GM18519 (cell line): ENCODE measurements around the gene SYNGAP1.

Experiments used
- ATAC-seq: cut with Tn5 transposase; IDR thresholded peaks from one replicate; pipeline ENCODE4 v1.9.1; 2021; ENCODE audit warnings: mild to moderate bottlenecking, moderate library complexity; ENCODE audit not compliant: unreplicated experiment, low FRiP score

The SYNGAP1 gene

DNA sequence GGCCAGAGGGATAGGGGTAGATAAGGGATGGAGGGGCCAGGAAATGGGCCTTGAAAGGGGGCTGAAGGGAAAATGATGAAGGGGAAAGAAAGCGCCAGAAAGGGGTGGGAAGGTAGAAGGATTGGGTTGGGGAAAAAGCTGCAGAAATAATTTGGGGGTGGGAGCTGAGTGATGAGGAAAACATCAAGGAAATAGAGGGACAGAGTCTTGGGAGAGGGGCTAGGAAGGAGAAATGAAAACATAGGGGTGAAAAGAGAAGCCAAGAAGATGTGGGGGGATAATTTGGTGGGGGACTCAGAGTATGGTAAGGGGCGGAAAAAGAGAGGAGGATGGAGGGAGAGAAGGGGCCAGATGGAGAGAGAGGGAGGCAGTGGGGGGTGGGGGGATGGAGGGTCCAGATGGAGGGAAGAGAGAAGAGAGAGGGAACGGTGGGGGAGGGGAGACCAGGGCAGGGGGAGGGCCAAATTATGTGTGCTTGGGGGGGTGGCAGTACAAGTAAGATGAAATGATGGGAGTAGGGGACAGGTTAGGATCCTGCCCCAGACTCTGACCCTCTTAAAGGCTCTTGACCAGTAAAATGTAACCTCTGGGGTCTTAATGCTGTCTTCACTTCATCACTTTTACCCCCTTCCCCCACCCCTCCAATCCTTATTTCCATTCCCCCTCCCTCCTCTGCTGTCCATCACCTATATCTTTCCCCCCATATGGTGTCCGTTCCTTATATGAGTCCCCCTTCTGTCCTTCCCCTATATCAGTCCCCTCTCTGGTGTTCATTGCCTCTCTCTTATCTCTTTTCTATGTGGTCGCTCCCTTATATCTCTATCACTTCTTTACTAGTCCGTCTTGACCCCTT is 852 bp downstream of the SYNGAP1 start:
- ATAC-seq, result no peak

DNA sequence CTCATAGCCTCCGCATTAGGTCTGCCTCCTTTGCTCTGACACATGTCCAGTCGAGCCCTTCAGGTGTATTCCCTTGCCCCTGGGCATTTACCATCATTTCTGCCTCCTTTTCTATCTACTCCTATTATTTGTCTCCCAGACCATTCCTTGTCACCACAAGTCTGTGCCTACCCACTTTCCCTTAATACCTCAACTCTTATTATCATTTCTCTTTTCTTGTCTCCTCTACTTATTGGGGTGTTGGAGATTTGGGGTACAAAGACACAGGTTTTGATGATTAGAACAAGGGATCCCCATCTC is 1.4 kb downstream of the SYNGAP1 start:
- ATAC-seq, result no peak

DNA sequence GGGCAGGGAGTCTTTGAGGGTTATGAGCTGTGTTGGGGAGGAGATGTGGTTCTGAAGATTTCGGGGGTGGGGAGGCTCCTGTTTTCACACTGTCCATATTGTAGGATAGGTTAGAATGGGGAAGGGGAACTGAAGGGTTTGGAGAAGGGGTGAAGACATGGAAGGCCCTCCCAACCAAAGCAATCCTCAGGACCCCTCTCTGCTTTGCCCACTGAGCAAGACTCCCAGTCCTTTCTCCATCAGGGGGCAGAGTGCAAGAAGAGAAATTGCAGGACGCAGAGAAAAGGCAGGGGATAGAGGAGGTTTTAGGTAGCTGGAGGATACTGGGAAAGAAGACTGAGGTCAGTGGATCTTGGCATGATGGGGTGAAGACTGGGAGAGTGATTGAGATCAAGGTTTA is 3.9 kb downstream of the SYNGAP1 start:
- no peak for ATAC-seq

DNA sequence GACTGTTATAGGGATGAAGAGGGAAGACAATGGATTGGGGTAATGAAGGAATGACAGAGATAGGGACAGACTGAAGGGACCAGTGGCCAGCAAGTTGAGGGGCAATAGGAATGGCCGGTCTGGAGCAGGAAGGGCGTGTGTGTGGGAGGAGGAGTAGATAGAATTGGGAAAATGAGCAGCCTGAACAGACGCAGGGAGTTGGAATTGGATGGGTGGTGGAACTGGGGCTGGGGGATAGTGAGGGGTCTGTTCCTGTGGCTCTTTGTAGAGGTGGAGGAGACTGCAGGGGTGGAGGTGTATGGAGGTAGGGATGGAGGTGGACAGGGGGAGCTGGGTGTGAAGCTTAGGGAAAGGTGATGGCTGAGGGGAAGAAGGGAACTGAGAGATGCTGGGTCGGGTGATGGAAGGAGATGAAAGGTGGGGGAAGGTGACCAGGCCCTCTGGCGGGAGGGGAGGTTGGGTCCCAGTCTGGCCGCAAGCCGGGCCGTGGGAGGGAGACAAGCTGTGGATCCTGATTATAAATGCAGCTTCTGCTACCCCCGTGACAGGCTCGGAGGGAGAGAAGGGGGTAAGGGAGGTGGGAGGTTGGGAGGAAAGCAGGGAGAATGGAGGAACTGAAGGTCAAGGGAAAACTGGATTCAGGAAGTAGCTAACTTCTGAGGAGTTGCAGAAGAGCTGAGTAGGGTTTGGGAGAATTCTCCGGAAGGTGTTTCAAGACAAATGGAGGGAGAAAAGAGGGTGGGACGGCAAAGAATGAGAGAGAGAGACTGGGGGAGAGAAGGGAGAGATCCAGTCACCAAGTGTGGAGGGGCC is 5.2 kb downstream of the SYNGAP1 start:
- no peak for ATAC-seq

DNA sequence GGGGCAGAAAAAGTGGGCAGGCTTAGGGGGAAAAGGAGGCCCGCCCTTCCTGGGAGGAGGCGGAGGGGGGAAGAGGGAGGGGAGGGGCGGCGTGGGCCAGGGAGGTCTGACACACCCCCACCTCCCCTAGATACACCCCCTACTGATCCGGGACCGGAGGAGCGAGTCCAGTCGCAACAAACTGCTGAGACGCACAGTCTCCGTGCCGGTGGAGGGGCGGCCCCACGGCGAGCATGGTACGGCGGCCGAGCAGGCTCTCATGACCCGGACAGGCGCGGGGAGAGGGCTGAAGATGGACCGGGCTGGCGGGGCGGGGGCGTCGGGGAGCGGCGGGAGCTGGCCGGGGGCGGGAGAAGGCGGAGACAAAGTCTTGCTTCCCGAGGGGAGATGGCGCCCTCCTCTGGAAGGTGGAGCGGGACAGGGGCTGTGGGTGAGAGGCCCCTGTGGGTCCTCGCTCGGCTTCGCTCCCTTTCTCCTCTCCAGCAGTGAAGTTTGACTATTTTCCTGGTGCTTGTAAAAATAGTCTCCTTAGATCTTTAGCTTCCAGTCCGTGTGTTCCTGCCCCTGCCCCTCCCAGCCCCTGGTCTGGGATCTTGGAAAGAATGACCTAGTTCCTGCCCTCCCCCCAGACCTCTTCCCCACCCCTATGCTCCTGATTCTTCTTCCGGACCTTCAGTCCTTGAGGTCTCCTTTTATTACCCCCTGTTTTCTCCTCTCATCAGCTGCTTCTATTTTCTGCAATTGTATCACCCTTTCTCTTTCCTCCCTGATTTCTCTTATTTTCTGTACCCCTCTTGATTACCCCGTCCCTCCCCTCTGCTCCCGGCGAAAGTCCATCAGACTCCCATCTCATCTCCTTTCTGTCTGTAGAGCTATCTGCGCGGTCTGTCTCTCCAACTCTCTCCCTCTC is 6.1 kb downstream of the SYNGAP1 start:
- ATAC-seq, result no peak

DNA sequence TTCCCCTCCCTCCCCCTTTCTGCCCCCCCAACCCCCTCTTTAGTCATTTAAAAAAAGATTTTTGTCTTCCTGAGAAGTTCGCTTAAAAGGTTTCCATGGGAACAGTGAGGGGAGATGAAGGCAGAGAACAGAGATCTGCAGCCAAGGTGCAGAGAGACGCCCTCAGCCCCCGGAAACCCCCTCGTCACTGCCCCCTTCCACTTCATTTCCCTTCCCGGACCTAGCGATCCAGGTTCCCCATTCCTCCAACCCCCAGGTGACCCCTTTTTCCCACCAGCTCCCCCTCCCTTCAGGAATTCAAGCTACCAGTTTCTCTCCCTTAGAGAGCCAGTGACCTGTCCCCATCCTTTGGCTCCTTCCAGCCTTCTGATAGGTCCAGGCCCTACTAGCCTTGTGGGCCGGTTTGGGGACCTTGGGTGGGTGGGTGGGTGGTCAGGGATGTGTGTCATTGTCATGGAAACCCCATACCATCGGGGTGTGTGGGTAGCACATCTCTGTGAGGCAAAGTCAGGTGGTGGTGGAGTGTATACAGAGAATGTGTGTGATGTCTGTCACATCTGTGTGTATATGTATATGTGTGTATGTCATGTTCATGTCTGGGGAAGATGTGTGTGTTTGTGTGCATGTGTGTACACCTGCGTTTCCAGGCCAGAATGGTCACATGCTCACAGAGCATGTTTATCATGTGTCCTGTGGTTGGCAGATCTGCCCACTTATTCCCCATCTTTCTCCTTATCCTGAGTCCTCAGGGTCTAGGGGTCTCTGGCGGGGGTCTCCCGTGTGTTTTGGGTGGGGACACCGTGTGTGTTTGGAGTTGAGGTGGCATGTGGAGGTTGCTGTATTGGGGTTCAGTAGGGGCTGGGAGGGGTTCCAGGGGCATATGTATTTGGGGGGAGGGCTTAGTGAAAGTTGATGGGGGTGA is 7.0 kb downstream of the SYNGAP1 start:
- ATAC-seq, result no peak

DNA sequence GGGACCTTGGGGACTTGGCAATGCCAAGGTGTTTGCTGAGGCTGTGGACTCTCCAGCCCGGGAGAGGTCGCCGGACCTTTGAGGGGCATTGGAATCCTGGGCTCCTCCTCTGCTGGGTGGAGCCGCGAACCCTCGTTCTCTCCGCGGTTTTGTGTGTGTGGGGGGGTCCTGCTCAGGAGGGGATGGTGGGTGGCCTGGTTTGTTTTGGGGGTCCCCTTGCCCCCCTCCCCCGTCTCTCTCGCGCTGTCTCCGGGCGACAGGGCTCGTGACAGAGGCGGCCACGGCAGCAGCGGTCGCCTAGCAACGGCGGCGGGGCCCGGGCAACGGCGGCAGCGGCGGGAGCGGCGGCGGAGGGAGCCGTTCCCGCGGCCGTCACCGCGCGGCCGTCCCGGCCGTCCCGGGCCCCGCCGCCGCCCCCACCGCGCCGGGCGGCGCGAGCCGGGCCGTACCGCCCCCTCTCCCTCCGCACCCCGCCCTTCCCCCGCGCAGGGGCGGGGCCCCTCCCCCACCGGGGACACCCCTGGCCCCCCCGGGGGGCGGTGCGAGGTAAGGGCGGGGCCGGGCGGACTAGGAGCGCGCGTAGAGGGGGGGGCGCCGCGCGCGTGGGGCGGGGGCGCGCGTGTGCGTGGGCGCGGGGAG is 7.8 kb downstream of the SYNGAP1 start:
- no peak for ATAC-seq

DNA sequence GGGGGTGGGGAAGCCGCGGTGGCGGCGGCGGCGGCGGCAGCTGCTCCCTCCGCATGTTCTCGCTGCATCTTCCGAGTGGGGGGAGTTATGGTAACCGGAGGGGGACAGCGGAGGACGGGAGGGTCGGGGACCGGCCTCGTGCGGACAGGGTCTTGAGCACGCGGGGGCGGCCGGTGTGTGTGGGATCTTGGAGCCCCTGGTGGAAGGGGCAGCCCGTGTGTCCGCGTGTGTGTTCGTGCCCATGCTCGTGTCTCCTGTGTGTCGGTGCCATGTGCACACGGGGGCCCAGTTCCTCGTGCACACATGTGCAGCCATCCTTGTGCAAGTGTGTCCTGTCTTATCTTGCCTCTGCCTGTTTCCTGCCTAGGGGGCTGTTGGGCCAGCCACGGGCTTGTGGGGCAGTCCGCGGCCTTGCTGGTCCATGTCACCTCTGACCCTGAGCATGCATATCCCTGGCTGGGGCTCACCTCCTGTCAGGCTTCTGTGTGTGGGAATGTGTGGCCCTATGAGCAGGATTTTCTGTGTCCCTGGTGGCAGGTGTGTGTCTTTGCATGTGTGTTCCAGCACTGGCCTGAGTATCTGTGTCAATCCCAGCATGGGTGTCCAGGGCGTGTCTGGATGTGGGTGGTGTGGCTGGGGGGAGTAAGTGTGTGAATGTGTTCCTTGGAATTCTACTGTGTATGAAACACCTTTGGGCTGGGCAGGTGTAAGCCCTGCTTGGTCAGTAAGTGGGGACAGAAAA is 8.5 kb downstream of the SYNGAP1 start:
- ATAC-seq, result no peak

DNA sequence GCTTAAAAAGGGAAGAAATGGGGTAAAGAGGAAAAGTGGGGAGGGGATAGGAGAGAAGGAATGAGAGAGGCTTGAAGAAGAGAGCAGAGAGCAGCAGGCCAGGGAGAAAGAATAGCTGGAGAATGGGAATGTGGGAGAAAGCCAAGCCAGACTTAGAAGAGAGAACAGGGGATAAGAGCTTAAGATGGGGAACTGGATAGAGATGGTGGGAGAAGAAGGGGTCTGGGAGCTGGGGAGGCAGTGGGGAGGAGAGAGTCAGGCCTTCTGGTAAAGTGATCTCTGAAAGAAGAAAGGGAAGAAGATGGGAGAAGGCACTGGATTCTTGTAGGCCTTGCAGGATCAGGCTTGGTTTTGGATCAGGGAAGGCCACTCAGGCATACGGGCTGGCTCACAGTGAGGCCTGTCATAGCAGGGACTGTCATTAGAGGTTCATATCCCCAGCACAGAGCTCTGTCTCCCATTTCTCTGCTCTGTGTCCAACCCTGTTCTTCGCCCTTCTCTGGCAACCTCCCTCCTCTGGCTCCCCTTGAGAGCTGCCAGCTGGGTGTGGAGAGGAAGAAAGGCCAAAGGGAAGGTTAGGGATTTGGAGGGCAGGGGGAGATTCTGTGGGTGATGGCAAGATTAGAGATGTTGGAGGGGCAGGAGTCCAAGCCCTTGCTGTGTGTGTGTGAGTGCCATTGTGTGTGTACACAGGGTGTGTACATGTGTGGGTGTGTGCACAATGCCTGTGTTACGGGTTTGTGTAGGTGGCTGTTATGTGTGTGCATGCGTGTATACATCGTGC is 9.3 kb downstream of the SYNGAP1 start:
- ATAC-seq, result no peak

DNA sequence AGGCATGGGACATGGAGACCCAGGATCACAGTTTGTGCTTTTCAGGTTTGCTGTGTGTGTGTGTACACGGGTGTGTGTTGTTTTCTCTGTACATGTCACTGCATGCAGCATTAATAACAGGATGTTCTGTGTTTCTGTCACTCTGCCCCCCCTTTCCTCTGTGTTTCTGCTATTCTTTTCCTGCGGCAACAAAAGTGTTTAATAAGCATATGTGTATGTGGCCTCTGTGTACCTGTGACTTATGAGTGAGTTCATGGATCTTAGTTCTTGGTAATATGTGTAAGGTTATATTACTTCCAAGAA is 9.8 kb downstream of the SYNGAP1 start:
- ATAC-seq, result no peak

DNA sequence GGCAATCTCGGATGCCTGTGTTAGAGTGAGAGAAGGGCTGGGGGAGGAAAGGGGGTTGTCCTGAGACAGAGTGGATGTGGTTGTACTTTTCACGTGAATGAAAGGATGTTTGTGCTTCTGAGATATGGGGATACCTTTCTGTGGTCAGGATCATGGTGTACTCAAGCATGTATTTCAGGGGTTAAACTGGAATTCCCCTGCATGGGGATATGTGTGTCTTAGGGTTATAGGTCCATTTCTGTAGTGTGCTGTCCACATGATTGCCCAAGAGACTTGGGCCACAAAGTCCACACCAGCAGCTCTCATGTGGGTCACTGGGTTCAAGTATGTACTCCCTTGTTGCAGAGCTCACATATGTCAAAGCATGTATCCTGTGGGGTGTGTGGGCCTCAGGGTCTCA is 10.5 kb downstream of the SYNGAP1 start:
- no peak for ATAC-seq

DNA sequence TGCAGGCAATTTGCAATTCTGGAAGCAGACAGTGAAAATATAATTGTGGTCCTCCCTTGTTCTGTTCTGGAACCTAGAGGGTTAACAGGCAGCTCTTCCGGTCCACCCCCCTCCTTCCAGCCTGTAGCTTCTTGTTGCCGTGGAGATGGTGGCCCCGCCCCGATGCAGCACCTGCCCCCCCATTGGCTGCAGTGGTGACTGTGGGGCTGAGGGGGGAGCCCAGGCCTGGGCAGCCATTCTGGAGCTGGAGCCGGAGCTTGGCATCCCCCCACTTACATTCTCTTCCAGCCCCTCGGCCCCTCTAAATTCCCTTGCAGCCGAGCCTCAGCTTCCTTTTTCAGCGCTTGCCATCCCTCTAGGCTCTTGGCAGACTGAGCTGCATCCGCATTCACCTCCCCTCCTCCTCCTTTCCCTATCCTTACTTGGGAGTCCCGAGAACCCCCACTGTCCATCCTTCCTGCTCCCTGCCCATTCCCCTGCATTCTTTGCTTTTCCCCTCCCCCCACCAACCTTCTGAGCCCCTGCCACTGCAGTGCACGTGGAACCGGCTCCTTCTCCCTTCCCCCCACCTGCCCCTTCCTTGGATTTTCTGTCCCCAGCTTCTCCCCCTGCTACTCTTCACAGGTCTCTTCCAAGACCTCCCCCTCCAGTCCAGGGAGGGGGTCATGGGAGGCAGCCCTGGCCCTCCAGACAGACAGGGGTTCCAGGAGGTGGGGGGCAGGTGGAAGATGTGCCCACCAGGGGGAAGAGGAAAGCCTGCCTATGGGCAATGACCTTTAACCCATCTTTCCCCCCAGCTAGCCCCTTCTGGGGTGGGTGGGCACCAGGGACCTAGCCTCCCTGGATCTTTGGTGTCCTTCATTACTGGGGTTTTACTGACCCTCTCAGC is 11.4 kb downstream of the SYNGAP1 start:
- ATAC-seq, result no peak

DNA sequence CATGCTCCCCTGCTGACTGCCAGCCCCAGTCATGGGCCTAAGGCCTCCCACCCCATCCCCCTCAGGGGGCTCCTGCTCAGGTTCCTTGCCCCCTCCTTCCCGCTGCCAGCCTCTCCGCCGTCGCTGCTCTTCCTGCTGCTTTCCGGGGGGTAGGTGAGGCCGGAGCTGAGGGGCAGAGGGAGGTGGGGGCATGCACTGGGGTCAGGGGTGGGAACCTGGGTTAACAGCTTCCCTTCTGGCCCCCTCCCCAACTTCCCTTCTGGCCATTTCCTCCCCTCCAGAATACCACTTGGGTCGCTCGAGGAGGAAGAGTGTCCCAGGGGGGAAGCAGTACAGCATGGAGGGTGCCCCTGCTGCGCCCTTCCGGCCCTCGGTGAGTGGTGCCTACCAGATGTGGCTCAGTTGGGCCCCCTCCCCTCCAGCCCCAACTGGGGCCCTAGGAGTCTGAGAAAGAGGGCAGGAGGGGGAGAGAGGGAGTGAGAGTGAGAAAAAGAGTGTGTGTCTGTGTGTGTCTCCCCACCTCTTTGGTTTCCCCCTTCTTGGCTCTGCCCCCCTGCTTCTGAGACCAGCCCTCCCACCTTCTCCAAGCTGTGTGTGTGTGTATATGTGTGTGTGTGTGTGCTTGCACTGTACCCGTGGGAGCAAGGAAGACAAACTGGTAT is 12.1 kb downstream of the SYNGAP1 start:
- ATAC-seq, result no peak

DNA sequence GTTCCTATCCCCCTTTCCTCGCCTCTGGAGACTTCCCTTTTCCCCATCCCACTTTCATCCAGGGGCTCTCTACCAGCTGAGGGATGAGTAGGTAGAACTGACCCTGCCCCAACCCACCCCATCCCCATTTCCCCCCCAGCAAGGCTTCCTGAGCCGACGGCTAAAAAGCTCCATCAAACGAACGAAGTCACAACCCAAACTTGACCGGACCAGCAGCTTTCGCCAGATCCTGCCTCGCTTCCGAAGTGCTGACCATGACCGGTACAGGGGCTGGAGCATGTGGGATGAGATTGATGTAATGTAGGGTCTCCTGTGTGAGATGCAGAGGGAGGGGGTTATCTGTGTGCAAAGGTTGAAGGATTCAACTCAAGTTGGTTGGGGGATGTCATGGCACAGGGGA is 12.7 kb downstream of the SYNGAP1 start:
- ATAC-seq, result no peak

DNA sequence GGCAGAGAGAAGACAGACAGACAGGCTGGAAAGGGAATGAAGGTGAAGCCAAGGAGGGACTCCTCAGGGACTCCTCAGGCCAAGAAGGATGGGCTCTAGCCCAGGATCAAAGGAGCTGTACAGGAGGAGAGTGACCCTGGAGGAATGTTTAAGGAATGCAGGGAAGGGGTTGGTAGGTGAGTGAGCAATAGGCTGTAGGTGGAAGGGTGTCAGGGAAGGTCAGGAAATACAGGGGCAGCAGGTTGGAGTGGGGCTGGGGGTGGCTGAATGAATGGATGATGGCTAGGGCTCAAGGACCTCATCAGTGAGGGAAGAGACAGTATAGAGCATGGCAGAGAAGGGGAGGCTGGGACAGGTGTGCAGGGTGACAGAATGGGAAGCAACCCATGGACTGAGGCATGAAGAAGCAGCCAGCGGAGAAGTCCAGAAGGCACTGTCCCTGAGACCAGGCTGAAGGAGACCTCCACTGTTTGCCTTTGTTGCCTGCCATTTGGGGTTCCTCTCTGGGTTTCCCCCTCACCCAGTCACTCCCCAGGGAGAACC is 13.2 kb downstream of the SYNGAP1 start:
- ATAC-seq, result no peak

DNA sequence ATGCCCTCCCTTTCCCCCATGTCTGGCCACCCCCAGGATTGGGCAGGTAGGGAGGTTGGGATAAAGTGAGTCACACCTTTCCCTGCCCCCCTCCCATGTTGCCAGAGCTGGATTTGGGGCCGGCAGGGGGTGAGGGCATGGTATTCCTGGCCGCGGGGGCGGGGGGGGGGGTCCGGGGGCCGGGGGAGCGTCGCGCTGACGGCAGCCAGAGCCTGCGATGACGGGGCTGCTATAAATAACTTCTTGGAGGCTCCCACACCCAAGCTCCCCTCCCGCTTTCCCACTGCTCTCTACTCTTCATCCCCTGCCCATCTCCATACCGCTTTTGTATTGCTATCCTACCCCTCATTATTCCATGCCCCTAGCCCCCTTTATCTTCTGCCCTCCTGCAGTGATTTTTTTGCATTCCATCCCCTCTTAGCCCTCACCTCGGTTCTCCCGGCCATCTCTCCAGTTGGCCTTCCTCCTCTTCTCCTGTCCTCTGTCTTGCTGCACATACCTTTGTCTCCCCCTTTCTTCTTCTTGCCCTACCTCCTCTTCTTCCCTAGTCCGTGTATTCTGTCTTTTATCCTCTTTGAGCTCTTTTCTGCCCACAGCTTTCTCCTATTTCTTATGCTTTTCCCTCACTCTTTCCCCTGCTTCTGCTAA is 13.8 kb downstream of the SYNGAP1 start:
- no peak for ATAC-seq
